GM18868 (cell line): ENCODE measurements around the gene PI4KA.

Experiments
- ATAC-seq: cut with Tn5 transposase; IDR thresholded peaks from one replicate; pipeline ENCODE4 v1.9.1; 2021; ENCODE audit warnings: mild to moderate bottlenecking, moderate library complexity; ENCODE audit not compliant: unreplicated experiment

PI4KA gene

DNA sequence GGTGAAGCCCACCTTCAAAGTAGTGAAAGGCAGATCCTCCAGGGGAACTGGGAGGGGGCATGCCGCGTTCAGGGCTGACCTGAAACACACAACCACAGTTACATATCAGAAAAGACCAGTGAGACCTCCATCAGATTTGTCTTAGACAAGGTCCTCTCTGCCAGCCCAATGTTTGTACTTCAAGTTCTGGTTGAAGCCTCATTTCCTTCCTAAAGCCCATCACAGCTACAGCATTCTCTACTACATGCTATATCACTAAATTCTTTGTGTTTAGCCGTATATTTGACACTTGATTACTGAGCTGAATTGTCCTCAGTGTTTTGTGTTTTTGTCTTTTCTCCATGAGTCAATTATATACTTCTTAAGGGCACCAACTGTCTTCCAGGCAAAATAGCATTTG, 40.1 kb downstream of the PI4KA start:
- no peak for ATAC-seq

DNA sequence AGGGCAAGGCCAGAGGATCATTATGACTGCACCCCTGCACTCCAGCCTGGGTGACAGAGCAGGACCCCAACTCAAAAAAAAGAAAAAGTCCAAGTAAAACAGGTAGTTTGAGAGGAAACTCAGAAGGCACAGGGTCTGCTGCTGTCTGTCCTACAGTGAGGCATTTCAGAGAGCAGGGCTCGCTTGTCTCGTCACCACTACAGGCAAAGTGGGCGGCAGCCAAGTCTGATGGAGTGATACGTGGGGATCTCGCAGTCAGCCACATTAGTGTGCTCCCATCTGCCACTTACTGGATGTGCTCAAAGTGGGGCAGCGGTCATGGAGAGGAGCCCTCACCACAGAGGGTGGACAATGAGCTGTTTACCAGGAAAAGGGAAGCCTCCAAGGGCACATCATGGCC, 42.1 kb downstream of the PI4KA start:
- ATAC-seq = no peak

DNA sequence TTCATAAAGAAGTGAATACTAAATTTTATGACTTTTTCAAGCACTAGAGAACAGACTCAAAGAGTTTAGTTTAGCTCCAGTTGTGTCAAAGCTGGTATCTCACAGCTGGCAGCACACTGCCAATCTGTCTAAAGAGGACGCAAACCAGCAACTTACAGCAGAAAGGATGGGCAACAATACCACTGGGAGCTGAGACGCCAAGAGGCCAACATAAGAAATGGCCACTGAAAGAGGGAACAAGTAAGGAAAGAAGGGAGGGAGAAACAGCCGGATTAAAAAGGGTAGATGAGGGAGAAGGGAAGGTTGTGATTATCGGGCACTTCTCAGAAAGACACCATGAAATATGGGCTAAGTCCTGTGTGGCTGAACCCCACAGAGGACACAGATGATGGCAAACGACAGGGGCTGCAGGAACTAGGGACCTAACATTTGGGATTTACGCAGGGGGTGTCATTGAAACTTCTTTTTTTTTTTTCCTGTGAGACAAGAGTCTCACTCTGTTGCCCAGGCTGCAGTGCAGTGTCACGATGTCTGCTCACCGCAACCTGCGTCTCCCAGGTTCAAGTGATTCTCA, 43.0 kb downstream of the PI4KA start:
- no peak for ATAC-seq

DNA sequence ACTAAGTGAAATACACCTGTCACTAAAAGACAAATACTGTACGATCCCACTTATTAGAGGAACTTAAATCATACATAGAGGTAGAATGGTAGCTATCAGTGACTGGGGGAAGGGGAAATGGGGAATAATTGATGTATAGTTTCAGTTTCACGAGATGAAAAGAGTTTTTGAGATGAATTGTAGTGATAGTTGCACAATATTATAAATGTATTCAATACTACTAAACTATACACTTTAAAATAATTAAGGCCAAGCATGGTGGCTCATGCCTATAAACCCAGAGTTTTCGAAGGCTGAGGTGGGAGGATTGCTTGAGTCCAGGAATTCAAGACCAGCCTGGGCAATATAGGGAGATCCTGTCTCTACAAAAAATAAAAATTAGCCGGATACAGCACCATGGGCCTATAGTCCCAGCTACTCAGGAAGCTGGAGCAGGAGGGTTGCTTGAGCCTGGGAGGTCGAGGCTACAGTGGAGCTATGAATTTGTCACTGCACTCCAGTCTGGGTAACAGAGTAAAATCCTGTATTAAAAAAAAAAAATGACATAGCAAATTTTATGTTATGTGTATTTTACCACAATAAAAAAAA, 44.3 kb downstream of the PI4KA start:
- ATAC-seq = no peak

DNA sequence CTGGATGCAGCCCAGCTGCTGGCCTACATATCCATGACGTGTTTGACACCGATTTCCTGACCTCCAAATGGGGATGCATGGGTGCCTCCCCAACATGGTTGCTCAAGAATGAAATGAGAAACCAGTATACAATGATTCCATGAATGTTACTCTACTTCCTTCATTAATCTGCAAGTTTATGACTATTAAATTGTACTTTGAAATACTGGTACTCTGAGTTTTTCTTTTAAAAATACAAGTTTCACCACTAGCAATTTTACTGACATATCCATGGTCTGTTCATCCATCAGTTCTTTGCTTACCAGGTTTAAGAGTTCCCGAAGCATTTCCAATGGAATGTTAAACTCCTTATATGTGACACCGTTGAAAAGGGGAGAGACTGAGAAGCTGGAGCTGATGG, 45.6 kb downstream of the PI4KA start:
- no peak for ATAC-seq

DNA sequence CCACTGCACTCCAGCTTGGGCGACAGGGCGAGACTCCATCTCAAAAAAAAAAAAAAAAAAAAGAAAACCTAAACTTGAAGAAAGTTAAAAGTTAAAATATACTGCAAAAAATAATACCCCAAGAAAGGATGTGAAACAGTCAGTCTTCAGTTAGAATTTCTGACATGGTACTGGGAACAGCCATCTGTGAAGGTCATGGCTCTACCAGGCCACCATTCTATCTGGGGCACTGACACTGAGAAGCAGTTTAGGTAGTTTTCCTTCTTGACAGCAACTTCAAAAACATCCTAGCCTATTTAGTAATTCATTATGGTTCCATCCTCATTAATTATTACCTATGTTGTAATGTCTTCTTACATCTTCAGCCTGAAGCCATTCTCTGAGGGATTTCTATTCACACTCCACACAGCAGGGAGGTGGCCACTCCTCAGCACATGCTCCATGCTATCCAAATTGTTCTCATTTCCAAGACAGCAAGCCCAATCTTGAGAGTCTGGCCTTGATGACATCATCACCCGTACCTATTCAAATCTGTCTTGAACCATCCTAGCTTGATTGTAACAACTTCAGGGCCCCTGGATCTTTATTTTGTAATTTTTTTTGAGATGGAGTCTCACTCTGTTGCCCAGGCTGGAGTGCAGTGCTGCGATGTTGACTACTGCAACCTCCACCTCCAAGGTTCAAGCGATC, 46.5 kb downstream of the PI4KA start:
- no peak for ATAC-seq

DNA sequence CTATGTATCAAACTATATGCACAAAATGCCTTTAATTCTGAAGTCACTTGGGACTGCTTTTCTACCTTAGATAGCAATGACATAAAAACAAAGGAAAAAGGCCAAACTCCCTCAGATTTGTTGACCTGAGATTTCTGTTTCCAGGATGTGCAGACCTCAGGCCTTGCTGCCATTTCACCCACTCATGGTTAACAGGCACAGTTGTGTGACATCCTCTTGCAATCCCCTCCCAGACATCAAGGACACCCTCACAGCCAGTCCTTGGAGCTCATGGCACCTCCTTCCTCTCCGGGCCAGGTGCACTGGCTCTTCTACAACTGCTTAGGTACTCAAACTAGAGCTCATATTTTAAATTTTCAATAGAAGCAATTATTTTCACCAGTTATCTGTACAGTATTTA, 47.4 kb downstream of the PI4KA start:
- no peak for ATAC-seq

DNA sequence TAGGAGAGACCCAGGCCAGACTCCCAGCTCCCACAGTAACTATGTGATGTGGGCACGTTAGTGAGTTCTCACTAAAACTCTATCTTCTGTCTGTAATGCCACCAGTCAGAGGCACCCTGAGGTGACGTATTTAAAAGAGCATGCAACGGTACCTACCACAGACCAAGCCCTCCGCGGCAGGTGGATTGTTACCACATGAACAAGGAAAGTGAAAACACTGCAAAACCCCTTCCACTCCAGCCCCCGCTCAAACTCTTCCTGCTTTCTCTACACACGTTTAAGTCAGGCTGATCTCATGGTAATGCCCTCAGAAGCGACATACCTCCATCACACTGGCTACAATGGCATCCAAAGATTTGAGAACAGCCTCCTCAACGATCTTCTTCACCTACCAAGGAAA, 48.0 kb downstream of the PI4KA start:
- ATAC-seq = no peak

DNA sequence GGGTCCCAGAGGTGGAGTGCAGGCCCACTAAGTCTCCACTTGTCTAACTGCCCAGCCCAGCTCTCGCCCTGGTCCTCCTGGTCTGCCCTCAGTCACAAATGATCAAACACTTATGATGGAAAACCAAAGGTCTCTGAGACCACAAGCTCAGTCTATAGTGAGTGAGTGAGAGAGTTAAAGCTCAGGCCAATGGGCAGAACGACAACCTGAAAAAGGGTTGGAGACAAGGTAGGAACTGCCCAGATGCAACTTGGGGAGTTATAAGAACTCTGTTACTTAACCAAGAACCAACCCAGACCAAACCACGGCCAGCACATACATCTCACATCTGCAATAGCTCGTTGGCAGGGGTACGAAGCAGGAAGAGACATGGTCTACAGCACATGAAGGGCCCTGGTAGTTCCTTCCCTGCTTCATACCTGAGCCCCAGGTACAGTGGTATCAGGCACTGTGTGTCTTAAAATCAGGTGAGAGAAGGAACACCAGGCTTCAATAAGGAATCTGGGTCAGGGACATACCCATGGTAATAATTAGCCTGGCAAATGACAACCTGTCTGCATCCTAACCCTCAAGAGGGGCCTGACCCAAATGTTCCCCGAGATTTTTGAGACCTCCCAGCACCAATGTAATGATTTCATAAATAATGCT, 48.9 kb downstream of the PI4KA start:
- no peak for ATAC-seq

DNA sequence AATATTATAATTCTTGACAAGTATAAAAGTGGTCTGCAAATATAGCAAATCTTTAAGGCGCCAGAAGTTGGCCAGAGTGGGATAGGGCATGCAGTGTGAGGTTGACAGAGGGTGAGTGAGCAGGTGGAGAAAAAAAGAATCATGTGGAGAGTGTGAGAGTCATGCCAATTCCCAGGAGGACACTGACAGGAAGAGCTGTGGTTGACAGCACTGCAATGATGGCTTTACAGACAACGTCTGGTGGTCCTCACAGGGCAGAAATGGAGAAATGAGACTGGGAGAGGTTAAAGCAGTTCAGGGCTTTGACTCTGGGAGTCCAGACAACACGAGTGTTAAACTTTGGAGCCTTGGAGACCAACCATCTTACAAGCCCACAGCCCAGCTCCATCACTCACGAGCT, 49.8 kb downstream of the PI4KA start:
- no peak for ATAC-seq

DNA sequence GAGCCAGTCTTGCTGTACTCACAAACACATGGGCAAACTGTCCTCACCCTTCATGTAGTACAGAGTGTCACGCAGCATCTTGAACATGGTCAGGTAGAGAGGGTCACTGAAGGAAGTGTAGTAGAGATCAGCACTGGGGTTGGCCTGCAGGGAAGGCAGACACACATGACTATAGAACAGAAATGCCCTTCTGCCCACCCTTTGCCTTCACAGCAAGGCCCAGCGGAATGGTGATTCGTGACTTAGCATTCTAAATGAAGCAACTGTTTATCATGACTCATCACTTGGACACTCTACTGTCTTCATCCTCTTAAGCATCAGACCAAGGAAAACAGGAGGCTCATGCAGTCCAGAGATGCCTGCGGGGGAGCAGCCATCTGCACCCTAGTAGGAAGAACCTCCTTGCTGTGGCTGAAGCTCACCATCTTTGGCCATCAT, 51.3 kb downstream of the PI4KA start:
- ATAC-seq = no peak

DNA sequence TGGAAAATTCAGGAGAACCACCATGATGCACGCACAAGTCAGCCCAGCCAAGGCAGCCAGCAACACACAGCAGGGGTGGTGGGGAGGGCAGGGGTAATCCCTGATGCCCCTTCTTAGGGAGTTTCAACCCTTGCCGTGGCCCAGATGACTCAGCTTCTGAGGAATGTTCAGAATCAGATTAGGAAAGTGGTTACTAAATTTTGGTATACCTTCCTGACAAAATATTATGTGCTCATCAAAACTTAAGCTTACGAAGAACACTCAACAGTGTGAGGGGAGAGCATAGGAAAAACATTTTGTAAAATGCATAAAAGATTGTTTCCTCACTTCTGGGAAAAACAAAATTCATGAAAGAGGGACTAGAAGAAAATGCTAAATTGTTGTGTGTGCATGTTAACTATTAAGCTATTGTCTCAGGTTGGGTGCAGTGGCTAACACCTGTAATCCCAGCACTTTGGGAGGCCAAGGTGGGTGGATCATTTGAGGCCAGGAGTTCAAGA, 52.6 kb downstream of the PI4KA start:
- ATAC-seq = no peak

DNA sequence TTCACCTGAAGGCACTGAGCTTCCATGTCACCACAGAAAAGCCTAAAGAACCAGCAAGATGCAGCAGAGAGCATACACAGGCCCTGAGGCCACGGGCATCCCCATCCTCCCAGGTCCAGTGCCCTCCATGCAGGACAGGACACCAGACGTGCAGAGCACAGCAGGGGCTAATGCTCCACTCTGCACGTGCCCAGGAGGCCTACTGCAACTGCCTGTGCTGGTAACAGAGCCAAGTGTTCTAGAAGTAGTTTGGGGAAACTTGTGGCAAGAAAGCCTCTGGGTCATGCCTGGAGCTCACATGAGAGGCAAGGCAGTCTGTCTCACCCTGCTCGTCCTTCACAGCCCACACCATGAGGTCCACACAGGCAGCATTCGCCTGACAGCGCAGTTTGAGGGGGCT, 54.0 kb downstream of the PI4KA start:
- no peak for ATAC-seq

DNA sequence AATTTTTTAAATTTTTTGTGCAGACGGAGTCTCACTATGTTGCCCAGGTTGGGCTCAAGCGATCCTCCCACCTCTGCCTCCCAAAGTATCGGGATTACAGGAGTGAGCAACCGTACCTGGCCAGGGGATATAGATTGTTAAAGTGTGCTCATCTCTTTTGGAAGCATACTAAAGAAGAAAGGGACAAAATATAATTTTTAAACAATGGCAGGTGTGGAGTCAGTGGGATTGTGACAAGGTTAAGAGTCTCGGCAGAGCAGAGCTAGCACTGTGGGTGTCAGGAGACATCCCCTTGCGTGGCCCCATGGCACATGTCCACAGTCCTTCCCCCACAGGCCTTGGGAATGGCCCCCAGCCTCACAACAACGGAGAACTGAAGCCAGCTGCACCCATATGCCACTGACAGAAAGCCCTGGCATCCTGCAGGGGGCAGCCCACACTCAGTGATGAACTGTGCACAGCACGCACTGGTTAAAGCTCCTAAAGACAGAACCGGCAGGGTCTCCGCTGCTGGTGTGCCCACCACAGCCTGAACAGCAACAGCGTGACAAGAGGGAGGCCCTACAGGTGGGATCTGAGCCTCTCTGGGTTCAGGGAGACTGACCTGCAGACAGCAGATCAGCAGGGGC, 54.8 kb downstream of the PI4KA start:
- ATAC-seq = no peak

DNA sequence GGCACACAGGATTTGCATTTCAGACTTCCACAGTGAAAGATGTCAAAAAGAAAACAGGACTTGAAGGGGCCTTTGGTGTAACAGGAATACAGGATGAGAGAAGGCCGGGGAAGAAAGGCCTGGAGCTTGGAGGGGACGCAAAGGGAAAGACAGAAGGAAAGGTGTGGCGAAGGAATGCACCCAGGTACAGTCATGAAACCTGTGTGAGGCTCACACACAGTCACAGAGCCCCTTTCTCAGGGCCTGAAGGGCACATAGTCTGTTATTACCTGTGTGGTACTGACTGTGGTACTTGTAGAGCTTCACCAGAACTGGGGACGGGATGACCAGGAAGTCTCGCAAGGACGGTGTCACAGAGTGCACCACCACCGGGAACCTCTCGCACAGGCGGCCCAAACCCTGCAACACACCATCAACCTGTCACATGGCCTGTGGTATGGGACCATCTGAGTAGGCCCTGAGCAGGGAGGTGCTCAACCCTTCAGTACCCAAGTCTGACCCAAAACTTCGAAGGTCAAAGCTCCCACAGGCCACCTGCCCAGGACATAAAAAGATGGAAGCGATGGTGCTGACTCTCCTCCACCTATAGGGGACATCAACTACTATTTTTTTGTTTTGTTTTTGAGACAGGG, 55.6 kb downstream of the PI4KA start:
- no peak for ATAC-seq

DNA sequence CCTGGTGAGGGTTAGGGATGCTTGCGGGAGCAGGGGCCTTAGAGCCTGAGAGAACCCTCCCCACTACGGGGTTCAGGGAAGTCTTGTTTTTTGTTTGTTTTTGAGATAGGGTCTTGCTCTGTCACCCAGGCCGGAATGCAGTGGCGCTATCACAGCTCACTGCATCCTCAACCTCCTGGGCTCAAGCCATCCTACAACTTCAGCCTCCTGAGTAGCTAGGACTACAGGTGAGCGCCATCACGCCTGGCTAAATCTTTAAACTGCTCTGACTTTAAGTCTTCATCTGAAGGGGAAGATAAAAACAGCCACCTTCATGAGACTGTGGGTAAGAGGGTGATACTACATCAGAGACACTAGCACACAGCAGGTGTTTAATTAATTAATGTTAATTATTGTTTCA, 56.2 kb downstream of the PI4KA start:
- no peak for ATAC-seq

DNA sequence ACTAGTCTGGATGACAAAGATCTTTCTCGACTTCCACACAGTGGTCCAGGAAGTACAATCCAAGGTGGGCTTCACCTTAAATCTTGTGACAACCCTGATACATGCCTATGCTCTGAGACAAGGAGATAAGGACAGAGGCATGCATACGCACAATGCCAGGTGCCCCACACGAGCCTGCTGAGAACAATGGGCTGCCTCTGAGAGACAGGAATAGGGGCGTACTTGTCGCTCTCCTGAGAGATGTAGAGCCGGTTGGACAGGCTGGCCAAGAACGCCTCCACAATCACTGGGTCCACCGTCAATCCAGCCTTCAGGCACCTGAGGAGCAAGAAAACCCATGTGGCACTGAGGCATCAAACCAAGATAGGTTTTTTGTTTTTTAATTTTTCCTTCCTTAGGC, 59.2 kb downstream of the PI4KA start:
- no peak for ATAC-seq

DNA sequence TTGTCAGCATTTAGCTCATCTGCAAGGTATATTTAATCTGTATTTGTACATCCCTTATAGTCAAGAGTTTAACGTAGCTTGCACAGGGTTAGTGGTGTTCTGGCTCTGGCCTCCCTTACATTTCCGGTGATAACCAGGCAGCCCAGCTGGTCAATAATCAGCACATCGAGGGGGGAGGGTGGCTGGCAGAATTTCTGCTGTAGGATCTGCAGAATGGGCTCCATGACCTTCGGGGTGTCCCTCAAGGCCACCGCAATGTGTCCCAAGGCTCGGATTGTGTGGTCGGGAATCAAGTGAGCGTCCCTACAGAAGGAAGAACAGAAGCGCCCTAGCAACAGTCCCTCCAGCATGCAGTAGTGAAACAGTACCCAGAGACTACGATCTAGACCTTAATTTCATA, 59.6 kb downstream of the PI4KA start:
- no peak for ATAC-seq

DNA sequence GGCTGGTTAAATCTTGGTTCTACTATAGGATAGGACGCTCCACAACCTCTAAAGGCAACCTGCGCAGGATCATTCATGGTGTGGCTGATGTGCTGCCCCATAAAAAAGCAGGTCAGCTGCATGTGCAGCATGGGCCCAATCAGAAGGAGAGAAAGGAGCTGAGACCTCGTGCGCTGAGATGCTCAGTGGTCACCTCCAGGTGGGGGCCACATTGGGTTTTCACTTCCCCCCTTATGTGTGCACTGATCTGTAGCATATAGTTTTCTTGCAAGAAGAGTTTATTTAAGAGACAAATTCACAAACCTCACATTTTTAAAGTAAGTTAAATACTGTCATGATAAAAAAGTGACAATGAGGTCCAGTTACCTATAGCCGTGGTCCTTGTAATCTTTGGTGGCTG, 60.4 kb downstream of the PI4KA start:
- ATAC-seq = no peak

DNA sequence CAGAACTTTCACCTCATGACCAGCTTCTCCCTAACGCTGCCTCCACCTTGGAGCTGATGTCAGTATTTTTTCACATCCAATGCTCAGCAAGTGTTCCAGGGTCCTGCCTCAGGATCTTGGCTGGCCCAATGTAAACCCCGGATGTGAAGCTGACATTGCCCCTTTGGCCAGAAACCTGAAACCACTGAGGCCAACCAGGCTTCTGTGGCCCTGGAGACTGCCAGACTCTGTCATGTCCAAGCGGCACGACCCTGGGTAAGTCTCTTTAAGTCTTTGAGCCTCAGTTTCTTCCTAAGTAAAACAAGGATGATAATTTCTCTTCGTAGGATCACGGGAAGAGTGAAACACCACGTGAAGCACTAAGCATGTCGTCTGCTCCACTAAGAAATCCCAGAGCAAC, 61.9 kb downstream of the PI4KA start:
- no peak for ATAC-seq
